HG03565 (cell line): Measurements from ENCODE around the gene LRRC28.

Experiments
- ATAC-seq: cut with Tn5 transposase; IDR thresholded peaks from one replicate; pipeline ENCODE4 v1.9.1; 2021; ENCODE audit warnings: mild to moderate bottlenecking, moderate library complexity; ENCODE audit not compliant: unreplicated experiment

LRRC28 gene

DNA sequence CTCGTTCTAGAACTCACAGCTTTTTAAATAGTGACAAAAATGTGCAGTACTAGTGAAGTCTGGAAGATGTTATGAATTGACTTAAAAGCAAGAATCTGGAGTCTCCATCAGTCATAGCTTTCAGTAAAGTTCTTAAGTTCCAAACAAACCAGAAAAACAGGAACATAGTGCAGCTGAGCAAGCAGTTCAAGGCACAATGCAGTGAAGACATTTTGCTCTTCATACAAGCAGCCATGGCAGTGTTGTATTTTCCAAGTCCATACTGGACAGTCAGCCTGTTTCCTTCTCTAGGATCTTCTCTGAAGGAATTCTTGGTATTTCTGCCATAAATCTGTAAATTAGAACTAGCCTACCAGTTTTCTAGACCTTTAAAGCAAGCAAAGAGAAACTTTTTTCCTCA, 90.5 kb downstream of the LRRC28 start:
- ATAC-seq: no peak

DNA sequence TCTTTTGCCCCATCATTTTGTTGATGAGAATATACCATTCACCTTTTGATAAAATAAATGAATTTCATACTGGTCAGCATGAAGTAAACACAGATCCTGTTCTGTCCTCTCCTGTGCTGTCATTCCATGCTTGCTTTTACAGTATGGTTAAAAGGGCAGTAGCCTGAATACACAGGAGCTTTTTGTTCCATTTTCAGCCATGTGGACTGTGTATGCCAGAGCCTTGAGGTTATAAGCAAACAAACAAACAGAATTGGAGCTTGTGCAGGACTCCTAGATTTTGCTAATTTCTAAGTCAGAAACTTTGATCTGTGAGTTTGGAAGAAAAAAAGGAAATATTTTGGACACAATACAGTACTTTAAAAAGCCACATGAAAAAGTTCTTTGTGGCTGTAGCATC, 91.9 kb downstream of the LRRC28 start:
- ATAC-seq: no peak

DNA sequence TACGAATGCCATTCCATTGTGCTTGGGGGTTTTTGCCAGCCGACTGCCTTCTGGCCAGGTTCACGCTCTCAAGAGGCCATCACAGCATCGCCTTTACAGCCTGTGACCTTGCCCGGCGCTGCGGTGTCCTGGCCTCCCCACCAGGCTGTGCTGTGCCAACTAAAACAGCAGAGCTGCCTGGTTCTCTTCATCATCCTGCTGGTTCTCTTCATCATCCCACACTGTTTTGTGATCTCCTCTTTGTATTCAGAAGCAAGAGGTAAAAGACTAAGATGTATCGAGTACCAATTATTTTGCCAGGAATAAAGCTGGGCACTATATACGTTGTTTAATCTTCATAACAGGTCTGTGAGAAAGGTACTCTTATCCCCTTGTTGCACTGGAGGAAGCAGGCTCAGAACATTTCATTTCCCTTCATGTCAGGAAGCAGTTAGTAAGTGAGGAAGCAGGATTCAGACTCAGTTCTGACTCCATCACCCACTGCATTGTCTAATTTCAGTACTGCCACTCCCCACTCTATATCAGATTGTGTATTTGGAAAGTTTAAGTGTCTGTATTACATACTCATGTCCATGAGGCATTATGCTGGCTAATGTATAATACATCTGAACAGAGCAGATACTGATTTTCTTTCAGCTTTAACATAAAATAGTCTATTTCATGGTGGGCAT, 92.7 kb downstream of the LRRC28 start:
- ATAC-seq: no peak

DNA sequence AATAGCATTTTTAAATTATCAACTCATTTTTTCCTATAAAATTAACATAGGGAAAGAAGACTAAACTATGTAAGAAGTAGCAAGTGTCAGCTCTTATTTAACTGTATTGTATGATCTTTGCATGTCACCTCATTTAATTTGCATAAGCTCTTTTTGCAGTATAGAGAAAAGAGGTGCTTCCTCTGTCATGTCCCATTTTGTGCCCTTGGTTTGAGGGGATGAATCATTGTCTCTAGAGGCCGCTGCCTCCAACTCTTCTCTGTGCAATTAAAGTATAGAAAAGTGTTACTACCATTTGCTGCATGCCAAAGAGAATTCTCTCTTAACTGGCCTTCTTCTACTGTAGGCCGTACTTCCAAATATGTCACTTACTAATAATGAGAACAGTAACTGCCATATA, 93.4 kb downstream of the LRRC28 start:
- no peak for ATAC-seq

DNA sequence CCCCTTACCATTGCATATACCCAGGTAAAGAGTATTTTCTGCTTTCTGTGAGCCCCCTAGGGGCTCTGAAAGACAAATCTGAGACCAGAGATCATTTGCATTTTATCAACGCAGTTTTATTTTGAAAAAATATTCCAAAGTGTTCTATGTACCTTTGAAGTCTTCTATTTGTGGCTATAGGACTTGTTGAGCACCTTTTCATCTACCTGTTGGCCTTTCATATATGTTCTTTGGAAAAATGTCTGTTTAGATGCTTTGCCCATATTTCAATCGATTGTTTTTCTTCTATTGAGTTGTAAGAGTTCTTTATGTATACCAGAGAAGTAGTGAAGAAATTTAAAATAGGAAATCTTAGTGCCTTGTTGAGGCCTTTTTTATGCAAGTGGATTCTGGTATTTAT, 94.0 kb downstream of the LRRC28 start:
- no peak for ATAC-seq

DNA sequence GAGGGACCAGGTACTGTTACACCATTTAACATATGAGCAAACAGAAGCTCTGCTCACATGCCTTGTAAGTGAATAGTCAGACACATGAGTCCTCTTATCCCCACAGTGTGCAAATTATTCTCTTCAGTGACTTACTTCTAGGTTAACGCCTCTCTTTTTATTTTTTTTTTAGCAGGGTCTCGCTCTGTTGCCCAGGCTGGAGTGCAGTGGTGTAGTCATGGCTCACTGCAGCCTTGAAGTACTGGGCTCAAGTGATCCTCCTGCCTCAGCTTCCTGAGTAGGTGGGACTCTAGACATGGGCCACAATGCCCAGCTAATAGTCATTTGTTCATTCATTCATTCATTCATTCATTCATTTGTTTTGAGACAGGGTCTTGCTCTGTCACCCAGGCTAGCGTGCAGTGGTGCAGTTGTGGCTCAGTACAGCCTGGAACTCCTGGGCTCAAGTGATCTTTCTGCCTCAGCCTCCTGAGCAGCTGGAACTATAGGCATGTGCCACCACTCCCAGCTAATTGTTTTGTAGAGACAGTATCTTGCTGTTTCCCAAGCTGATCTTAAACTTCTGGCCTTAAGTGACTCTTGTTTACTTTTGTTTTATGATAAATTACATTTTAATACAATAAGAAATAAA, 94.7 kb downstream of the LRRC28 start:
- ATAC-seq: no peak

DNA sequence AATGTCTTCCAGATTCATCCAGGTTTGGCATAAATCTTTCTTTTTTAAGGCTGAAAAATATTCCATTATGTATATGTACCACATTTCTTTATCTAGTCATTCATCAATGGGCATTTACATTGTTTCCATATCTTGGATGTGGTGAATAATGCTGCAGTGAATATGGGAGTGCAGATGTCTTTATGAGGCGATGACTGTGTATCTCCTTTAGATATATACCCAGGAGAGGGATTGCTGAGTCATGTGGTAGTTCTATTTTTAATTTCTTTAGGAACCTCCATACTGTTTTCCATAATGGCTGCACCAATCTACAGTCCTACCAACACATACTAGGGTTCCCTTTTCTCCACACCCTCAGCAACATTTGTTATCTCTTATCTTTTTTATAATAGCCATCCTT, 96.3 kb downstream of the LRRC28 start:
- ATAC-seq: no peak

DNA sequence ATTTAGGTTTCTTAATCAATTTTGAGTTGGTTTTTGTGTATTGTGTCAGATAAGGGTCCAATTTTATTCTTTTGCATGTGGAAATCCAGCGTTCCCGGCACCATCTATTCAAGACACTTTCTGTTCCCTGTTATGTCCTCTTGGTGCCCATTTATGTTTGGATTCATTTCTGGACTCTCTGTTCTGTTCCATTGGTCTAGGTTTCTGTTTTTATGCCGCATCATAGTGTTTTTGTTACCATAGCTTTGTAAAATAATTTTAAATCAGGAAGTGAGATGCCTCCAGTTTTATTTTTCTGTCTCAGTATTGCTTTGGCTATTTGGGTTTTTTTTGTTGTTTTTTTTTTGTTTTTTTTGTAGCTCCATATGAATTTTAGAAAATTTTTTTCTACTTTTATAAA, 97.1 kb downstream of the LRRC28 start:
- no peak for ATAC-seq

DNA sequence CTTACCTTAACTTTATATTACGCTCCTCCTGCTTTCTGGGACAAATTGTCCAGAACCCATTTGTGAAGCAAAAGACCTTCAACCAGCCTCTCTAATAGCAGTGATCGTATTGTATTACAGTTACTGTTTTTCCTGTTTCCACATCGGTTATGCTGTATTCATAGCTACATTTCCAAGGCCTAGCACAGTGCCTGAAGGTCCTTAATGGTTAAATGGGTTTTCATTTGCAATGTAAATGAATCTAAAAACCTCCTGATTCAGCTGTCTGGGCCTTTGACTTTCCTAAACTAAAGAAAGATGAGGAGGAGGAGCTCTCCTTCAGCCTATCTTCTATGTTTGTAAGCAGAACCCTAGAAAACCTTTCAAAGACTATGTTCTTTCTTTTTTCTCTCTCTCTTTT, 99.1 kb downstream of the LRRC28 start:
- ATAC-seq: no peak

DNA sequence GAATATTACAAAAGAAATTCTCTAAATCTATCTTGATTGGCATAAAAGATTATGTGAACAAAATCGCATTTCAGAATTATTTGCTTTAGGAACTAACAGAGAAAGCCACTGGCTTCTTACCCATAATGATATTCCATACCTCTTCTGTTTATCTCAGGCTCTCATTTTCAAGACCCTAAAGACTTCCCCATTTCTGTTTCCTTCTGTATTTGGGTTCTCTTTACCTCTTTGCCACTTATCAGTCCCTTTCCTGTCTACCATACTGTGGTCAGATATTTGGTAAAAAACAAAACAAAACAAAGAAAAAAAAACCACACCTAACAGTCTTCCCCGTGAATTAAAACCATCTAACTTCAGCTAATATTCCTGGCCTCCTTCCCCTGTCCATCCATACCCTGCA, 108.5 kb downstream of the LRRC28 start:
- no peak for ATAC-seq

DNA sequence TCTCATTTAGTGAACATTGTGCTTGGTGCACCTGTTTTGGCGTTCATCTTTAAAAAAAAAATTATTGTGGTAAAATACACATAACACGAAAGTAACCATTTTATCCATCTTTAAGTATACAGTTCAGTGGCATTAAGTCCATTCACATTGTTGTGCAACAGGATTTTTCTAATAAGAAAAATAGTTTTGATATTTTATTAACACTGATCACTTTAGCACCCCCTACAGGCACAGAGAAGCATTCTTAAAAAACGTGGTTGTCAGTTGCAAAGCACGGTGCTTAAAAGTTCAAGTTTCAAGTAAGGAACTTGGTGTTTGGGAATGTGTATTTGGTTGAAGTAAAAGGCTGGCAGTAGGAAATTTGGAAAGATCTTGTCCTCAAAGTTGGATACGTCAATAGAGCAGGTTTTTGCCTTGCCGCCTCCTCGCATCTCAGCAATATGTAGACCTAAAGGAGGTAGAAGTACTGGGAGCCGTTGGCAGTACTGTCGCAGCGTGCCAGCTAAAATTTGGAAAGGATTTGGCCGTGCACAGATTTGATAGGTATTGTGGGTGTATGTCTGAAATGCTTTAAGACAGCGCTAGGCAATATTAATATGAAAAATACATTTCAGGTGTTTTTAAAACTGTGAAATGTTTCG, 110.4 kb downstream of the LRRC28 start:
- ATAC-seq: no peak

DNA sequence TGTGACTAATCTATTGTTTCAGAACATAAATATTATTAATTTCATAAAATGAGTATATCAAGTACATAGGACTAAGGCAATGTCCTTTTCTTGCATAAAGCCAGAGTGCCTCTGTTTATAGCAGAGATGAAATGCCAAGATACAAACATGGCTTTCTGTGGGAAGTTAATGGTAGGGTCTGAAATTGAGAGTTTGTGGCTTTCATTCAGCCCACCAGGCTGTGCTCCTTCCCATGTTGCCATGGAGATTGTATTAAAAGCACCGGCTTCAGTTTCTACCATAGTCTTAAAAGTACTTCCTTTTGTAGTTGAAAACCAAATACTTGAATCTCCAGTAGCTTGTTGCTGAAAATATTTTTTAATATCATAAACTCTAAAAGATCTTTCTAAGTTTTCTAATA, 114.0 kb downstream of the LRRC28 start:
- ATAC-seq: peak; percentile 90

DNA sequence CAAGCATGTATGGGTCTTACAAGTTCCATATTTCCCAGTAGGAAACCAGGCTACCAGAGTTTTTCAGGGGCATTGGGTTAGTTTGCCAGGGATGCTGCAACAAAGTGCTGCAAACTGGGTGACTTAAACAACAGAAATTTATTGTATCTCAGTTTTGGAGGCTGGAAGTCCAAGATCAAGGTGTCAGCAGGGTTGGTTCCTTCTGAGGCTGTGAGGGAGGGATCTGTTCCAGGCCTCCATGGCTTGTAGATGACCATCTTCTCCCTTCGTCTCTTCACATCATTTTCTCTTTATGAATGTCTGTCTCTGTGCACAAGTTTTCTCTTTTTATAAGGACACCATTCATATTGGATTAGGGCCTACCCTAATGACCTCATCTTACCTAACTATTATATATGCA, 114.7 kb downstream of the LRRC28 start:
- no peak for ATAC-seq

DNA sequence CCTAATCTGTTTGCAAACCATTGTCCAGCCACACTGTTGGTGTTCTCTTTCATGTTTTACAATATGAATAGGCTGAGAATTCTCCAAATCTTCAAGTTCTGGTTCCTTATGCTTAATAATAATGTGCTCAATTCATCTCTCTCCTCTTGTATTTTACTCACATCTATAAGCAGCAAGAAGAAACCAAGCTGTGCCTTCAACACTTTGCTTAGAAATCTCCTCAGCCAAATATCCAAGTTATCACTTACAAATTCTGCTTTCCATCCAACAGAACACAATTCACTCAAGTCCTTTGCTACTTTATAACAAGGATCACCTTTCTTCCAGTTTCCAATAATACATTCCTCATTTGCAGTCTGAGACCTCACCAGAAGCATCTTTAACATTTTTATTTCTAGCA, 117.5 kb downstream of the LRRC28 start:
- no peak for ATAC-seq

DNA sequence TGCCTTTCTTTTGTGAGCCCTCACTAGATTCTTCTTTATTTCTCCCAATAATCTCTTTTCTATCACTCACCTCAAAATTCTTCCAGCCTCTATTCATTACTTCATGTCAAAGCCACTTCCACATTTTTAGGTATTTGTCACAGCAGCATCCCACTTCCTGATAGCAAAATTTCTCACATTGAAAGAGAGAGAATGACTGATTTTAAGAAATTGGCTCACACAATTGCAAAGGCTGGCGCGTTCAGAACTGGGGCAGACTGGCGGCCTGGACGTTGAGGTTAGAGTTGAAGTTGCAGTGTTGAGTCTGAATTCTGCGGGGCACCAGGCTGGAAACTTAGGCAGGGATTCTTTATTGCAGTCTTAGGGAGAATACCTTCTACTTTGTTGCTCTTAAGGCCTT, 117.9 kb downstream of the LRRC28 start:
- ATAC-seq: no peak

DNA sequence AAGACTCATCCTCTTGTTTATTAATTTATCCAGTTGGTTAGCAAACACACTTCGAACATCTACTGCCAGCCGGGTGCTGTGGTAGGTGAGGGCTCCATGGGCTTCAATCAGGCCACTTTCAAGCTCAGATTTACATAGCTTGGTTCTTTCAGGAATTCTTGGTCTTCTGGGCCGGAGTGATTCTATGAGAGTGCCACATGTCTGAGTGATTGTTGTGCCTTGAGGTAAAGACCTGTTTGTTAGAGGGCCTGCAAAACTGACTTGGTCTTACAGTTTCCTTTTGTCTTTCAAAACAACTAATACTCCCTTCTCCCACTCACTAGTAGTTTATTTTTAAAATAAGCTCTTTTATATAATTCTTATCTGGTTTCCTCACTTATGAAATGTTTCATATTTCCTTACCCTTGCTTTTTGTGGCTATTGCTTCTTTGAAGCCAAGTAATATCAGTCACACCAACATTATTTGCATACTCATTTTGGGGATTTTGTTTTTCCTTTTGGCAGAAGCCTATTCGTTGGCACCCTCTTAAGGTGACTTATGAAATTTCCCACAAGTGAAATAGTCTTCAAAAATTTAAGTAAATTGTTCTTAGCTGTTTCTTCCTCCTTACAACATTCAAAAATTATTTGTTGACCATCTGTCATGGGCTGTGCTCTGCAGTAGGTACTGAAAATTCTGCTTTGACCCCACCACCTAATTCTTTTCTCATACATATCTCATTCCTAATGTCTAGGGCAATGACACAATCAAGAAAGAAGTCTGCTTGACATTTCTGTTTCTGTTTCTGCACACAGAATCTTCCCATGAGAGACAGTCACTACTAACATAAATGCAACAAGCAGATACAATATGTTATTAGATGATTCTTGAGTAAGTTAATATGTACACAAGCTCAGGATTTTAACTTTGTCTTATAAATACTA, 120.2 kb downstream of the LRRC28 start:
- ATAC-seq: peak; percentile 88

DNA sequence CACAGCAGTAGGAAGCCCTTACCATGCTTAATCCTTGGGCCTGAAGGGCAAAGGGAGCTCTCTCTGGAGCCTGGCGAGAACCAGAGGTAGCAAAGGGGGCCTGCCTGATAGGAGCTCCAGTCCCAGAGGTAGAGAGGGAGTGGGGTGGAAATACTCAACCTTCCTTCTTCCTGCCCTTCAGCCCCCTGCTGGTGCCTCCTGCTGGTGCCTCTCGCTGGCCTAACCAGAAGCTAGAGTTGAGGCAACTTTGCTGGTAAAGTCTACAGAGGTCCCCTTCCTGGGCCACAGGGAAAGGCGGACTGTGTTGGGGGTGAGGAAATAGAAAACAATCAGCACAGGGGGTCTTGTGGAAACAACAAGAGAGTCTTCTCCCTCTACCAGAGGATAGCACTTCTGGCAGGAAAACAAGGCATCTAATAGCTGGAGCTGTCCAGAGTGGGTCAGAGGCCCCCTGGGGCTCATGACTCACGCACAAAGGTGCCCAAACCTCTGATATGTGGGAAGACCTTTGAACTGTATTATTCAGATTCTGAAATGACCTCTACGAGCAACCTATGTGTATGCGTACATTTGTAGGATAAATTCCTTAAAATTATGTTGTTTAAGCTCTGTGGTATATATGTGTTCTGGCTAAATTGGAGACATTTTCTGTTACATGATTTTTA, 133.9 kb downstream of the LRRC28 start:
- no peak for ATAC-seq

DNA sequence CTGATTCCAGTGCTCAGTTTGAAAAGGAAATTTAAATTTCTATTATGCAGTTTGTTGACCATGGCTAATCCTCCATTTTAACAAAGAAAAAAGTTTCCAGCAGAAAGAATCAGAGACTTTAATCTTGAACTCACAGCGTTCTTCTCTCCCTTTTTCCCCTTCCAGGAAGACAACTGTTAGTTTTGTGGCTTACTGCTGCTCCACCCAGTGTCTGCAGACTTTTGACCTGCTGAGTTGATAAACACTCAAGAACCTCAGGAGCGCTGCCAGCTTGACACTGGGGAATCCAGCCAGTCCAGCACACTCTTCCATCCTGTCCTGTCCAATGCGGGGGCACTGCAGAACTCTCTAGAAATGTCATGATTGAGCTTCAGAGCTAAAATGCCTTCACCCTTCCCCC, 134.6 kb downstream of the LRRC28 start:
- no peak for ATAC-seq

DNA sequence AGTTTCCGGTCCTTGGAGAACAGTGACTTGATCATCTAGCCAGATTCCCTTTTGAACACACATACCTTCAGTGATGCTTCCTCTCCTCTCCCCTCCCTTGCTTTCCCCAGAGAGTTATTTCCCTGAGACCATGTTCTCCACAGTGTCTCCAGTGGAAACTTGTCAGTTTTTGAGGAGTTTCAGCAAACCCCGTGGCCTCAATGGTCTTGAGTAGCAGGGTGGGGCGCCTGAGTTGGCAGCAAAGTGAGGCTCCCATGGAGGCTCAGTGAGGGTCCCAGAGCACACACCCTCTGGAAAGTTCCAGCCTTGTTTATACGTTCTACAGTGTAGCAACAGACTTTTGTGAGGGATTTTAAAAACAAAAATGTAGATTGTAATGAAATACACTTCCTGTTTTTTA, 135.1 kb downstream of the LRRC28 start:
- no peak for ATAC-seq

DNA sequence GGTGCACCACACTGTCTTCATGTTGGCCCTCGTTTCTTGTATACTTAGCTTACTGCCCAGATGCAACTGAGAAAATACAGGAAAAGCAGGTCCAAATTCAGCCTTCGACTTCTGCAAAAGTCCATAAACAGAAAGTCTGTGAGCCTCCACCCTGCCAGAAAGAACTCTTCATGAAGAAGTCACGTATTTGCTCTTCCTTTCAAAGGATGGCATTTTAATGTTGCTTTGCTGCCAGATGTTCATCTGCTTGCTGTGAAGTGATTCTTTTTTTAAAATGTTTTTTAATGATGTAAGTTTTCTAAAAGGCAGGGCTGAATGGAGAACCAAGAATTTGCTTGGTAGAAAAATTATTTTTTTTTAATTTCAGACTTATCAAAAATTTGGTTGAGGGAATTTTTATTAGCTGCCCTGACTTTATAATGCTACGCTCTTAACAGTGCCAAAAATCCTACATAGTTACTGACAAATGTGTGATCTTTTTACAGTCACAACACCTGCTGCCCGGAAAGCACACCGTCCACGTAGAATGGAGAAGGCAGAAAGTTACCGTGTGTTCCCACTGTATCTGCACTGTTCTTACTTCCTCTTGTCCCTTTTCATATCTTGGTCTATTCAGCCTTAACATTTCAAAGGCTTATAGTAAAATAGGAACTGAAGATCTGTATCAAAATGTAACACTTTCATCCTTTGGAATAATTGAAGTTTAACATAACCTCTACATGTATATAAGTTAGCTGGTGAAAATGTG, 136.3 kb downstream of the LRRC28 start:
- no peak for ATAC-seq
